Measurements from ENCODE around the gene UHRF1.

The UHRF1 gene

DNA sequence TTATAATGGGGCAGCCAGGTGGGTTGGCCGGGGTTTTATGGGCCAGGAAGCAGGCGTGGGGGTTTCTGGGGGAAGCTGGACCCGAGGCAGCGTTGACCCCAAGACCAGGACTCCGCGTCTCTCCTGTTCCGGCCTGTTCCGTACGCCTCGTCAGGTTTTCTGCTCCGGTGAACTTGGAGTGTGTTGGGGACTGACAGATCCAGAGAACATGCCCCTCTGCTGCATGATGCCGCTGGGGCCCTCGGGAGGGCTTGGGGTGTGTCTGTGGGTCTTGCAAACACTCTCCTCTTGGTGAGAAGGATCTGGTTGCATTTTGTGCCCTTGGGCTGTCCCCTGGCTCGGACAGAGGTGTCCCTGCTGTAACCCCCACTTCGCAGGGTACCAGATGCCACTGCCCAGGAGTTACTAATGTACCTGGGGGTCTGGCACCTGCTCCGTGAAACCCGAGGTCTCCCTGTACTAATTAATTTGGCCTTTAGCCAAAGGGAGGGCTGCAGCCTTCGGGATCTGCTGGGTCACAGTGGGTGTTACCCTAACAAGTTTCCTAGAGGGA, 75.2 kb downstream of the UHRF1 start:
- TF ChIP-seq TAF1 (IDR thresholded peaks at IDR 0.05; ENCODE audit: low read depth, low read length) = no peak
- TF ChIP-seq POLR2AphosphoS5 (IDR thresholded peaks at IDR 0.05; ENCODE audit: low read depth, low read length) = no peak
- TF ChIP-seq SPI1 (IDR thresholded peaks at IDR 0.05; ENCODE audit: low read depth, low read length) = no peak
- TF ChIP-seq POLR2A (IDR thresholded peaks at IDR 0.05; ENCODE audit: low read depth, low read length) = no peak
- TF ChIP-seq PAX5 (IDR thresholded peaks at IDR 0.05; ENCODE audit: insufficient read depth, low read length, severe bottlenecking) = no peak
- no peak for TF ChIP-seq POU2F2 (IDR thresholded peaks at IDR 0.05; ENCODE audit: low read depth, low read length)
- DNase-seq (ENCODE audit: insufficient read length, low spot score) (no peak), FAIRE-seq (no peak)

DNA sequence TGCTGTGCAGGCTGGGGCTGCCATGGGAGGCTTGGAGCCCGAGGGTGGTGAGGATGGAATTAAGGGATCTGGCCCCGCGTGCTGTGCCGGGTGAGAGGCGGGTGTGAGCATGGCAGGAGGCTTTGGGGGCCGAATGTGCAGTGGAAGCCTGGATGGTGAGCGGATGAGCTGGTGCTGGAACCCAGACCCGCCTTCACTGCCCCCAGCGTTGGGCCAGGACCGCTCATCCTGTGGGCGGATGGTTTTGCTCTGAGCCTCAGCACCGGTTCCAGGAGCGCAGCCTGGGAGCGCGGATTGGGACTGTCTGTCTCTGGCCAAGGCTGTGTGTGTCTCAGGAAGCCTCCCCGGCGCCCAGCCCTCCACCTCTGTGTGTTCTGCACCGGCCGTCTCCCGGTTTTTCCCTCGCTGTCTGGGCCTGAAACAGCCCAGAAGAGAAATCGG, 76.3 kb downstream of the UHRF1 start:
- no peak for FAIRE-seq
- DNase-seq (ENCODE audit: insufficient read length, low spot score) = no peak
- TF ChIP-seq POLR2A (IDR thresholded peaks at IDR 0.05; ENCODE audit: low read depth, low read length) = no peak
- TF ChIP-seq TAF1 (IDR thresholded peaks at IDR 0.05; ENCODE audit: low read depth, low read length) = no peak
- no peak for TF ChIP-seq PAX5 (IDR thresholded peaks at IDR 0.05; ENCODE audit: insufficient read depth, low read length, severe bottlenecking)
- TF ChIP-seq POU2F2 (IDR thresholded peaks at IDR 0.05; ENCODE audit: low read depth, low read length) = no peak
- TF ChIP-seq POLR2AphosphoS5 (IDR thresholded peaks at IDR 0.05; ENCODE audit: low read depth, low read length) = no peak
- TF ChIP-seq SPI1 (IDR thresholded peaks at IDR 0.05; ENCODE audit: low read depth, low read length) = no peak

DNA sequence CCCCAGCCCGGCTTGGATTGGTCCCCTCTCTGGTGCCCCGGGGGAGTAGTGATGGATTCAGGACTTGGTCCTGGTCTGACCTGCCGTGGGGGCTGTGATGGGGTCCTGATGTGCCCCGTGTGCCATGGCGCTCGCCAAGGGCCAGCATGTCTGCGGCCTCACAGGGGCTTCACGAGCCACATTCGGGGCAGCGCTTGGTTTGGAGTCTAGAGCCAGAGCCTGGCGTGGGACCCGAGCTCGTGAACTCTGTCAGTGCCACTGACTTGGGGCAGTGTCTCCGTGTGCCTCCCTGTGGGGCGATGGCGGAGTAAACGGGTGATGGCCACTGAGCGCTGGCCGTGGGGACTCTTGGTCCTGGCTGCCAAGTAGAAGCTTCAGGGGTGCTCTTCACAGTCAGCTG, 76.8 kb downstream of the UHRF1 start:
- DNase-seq (ENCODE audit: insufficient read length, low spot score) = no peak
- FAIRE-seq = no peak
- TF ChIP-seq SPI1 (IDR thresholded peaks at IDR 0.05; ENCODE audit: low read depth, low read length) = no peak
- no peak for TF ChIP-seq POLR2A (IDR thresholded peaks at IDR 0.05; ENCODE audit: low read depth, low read length)
- no peak for TF ChIP-seq POLR2AphosphoS5 (IDR thresholded peaks at IDR 0.05; ENCODE audit: low read depth, low read length)
- TF ChIP-seq PAX5 (IDR thresholded peaks at IDR 0.05; ENCODE audit: insufficient read depth, low read length, severe bottlenecking) = no peak
- TF ChIP-seq TAF1 (IDR thresholded peaks at IDR 0.05; ENCODE audit: low read depth, low read length) = no peak
- TF ChIP-seq POU2F2 (IDR thresholded peaks at IDR 0.05; ENCODE audit: low read depth, low read length) = no peak

DNA sequence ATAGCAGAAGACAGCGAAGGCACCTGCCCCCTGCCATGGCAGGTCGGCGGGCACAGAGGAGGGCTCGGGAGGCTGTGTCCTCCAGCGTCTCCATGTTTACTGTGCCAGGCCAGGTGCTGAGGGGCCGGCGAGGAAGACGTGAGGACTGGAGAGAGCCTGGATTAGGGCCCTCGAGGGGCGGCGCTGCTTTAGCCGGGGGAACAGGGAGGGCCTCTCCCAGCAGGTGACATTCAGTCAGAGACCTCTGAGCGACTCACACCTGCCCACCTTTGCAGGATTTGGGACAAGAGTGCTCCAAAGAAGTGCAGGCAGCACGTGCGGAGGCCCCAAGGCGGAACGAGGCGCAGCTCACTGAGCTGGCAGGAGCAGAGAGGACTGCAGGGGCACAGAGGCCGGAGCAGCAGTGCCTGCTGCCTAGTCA, 77.2 kb downstream of the UHRF1 start:
- DNase-seq (ENCODE audit: insufficient read length, low spot score) (no peak), FAIRE-seq (no peak)
- TF ChIP-seq PAX5 (IDR thresholded peaks at IDR 0.05; ENCODE audit: insufficient read depth, low read length, severe bottlenecking) (no peak), POLR2A (IDR thresholded peaks at IDR 0.05; ENCODE audit: low read depth, low read length) (no peak), POLR2AphosphoS5 (IDR thresholded peaks at IDR 0.05; ENCODE audit: low read depth, low read length) (no peak), SPI1 (IDR thresholded peaks at IDR 0.05; ENCODE audit: low read depth, low read length) (no peak), TAF1 (IDR thresholded peaks at IDR 0.05; ENCODE audit: low read depth, low read length) (no peak), POU2F2 (IDR thresholded peaks at IDR 0.05; ENCODE audit: low read depth, low read length) (no peak)

DNA sequence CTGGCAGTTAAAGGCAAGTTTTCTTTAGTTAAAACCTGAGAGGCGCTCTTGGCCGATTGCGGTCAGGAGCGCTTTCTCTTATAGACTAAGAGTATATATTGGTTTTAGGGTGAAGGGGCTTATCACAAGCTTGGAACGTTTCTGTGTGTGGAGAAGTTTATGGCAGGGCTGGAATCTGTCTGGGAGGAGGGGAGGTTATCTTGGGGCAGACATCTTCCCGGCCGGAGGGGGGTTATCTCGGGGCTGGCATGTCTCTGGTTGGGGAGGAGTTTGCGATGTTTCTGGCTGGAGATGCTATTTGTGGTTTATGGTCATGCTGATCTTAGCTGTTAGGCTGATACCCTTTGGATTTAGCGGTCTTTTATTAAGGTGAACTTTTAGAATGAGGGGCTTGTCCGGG, 78.0 kb downstream of the UHRF1 start:
- no peak for DNase-seq (ENCODE audit: insufficient read length, low spot score)
- no peak for TF ChIP-seq POLR2A (IDR thresholded peaks at IDR 0.05; ENCODE audit: low read depth, low read length)
- no peak for TF ChIP-seq POLR2AphosphoS5 (IDR thresholded peaks at IDR 0.05; ENCODE audit: low read depth, low read length)
- TF ChIP-seq TAF1 (IDR thresholded peaks at IDR 0.05; ENCODE audit: low read depth, low read length) = no peak
- TF ChIP-seq PAX5 (IDR thresholded peaks at IDR 0.05; ENCODE audit: insufficient read depth, low read length, severe bottlenecking) = no peak
- no peak for TF ChIP-seq SPI1 (IDR thresholded peaks at IDR 0.05; ENCODE audit: low read depth, low read length)
- no peak for TF ChIP-seq POU2F2 (IDR thresholded peaks at IDR 0.05; ENCODE audit: low read depth, low read length)
- no peak for FAIRE-seq

DNA sequence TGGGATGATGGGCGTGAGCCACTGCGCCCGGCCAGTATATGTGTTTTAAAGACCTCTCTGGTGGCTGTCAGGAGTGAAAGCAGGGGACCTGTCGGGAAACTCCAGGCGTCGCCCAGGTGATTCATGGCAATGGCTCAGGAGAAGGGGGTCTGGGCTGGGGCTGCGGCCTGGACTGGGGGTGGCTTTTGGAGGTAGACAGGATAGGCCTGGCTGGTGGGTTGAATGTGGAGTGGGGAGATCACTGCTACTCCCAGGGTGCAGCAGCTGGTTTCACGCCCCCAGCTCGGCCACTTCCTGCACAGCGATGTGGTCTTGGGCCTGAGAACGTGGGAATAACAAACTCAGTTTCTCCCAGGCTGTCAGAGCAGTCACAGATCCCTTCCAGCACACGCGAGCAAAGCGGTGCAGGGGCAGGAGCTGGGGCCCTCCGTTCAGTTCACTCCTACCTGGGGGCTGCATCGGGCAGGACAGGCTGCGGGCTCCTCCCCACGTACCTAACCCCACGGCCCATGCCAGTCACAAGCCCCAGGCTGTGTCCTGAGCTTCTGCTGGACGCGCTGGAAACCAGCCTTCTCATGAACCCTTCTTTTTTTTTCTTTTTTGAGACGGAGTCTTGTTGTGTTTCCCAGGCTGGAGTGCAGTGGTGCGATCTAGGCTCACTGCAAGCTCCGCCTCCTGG, 78.5 kb downstream of the UHRF1 start:
- DNase-seq (ENCODE audit: insufficient read length, low spot score) = no peak
- TF ChIP-seq POU2F2 (IDR thresholded peaks at IDR 0.05; ENCODE audit: low read depth, low read length) (no peak), SPI1 (IDR thresholded peaks at IDR 0.05; ENCODE audit: low read depth, low read length) (no peak), POLR2AphosphoS5 (IDR thresholded peaks at IDR 0.05; ENCODE audit: low read depth, low read length) (no peak), PAX5 (IDR thresholded peaks at IDR 0.05; ENCODE audit: insufficient read depth, low read length, severe bottlenecking) (no peak), TAF1 (IDR thresholded peaks at IDR 0.05; ENCODE audit: low read depth, low read length) (no peak), POLR2A (IDR thresholded peaks at IDR 0.05; ENCODE audit: low read depth, low read length) (no peak)
- FAIRE-seq = no peak

DNA sequence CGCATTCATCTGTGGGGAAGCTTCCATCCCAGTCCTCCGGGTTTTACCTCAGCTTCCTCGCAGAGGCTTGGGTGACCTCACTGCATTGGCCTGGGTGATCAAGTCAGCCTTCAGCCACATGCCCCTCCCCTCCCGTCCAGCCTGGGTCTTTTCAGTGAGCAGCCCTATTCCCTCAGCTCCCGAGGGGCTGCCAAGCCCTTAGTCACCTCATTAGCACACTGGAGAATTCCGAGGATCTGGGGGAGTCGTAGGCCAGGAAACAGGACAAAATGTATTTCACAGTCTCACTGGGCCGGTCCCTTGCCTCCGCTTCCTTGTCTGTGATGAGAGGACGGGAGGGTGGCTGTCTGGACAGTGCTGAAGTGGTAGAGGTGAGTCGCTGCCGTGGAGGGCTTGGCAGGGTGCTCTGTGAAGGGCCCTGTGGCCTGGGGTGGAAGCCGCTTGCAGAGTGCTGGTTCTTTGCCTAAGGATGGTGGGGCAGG, 79.5 kb downstream of the UHRF1 start:
- DNase-seq (ENCODE audit: insufficient read length, low spot score) (no peak), FAIRE-seq (no peak)
- no peak for TF ChIP-seq SPI1 (IDR thresholded peaks at IDR 0.05; ENCODE audit: low read depth, low read length)
- TF ChIP-seq TAF1 (IDR thresholded peaks at IDR 0.05; ENCODE audit: low read depth, low read length) = no peak
- no peak for TF ChIP-seq POLR2AphosphoS5 (IDR thresholded peaks at IDR 0.05; ENCODE audit: low read depth, low read length)
- TF ChIP-seq PAX5 (IDR thresholded peaks at IDR 0.05; ENCODE audit: insufficient read depth, low read length, severe bottlenecking) = no peak
- no peak for TF ChIP-seq POU2F2 (IDR thresholded peaks at IDR 0.05; ENCODE audit: low read depth, low read length)
- TF ChIP-seq POLR2A (IDR thresholded peaks at IDR 0.05; ENCODE audit: low read depth, low read length) = no peak

DNA sequence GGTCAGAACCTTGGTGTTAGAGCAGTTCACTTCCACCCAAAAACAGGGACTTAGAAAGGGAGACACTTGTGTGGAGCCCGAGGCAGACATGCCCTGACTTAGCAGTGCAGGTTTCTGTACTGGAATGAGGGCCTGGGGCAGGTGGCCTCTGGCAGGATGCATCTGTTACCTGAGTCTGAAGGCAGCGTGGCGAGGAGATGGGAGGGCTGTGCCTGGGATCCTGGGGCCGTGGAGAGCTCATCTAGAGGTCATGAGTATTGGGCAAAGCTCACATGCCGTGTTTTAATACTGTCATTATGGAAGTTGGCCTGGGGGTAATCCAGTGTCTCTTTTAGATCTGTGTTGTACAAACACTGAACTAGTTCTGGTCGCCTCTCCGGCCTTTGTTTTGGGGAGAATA, 81.0 kb downstream of the UHRF1 start:
- DNase-seq (ENCODE audit: insufficient read length, low spot score) (no peak), FAIRE-seq (no peak)
- TF ChIP-seq POLR2AphosphoS5 (IDR thresholded peaks at IDR 0.05; ENCODE audit: low read depth, low read length) (no peak), PAX5 (IDR thresholded peaks at IDR 0.05; ENCODE audit: insufficient read depth, low read length, severe bottlenecking) (no peak), TAF1 (IDR thresholded peaks at IDR 0.05; ENCODE audit: low read depth, low read length) (no peak), POLR2A (IDR thresholded peaks at IDR 0.05; ENCODE audit: low read depth, low read length) (no peak), SPI1 (IDR thresholded peaks at IDR 0.05; ENCODE audit: low read depth, low read length) (no peak), POU2F2 (IDR thresholded peaks at IDR 0.05; ENCODE audit: low read depth, low read length) (no peak)

DNA sequence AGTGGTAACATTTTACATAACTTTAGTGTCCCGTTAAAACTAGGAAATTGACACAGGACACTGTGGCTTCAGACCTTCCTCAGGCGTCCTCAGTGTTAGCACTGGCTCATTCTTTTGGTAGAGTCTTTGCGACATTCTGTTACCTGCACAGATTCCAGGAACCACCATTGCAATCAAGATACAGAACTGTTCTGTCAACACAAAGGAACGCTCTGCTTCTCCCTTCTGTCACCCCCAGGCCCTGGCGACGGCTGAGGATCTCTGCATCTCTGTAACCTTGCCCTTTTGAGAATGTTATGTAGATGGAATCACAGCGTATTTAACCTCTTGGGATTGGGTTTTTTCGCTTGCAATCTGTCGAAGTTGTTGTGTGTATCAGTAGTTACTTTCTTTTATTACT, 82.2 kb downstream of the UHRF1 start:
- TF ChIP-seq POU2F2 (IDR thresholded peaks at IDR 0.05; ENCODE audit: low read depth, low read length) (no peak), PAX5 (IDR thresholded peaks at IDR 0.05; ENCODE audit: insufficient read depth, low read length, severe bottlenecking) (no peak), POLR2A (IDR thresholded peaks at IDR 0.05; ENCODE audit: low read depth, low read length) (no peak), SPI1 (IDR thresholded peaks at IDR 0.05; ENCODE audit: low read depth, low read length) (no peak), TAF1 (IDR thresholded peaks at IDR 0.05; ENCODE audit: low read depth, low read length) (no peak), POLR2AphosphoS5 (IDR thresholded peaks at IDR 0.05; ENCODE audit: low read depth, low read length) (no peak)
- DNase-seq (ENCODE audit: insufficient read length, low spot score) (no peak), FAIRE-seq (no peak)
